Stimulated activated naive CD4-positive, alpha-beta T cell (primary cell): ENCODE data around the gene ACOT8.
"Not testable (repeated sequence)": the region's sequence is repeated elsewhere in the genome, so short reads cannot be mapped to it uniquely, and the experiment has no call there.

Experiments used
- DNase-seq, 6 experiments: peaks; one replicate each; lab custom pipeline; 2025; lab: John Stamatoyannopoulos, UW

ACOT8 gene

DNA sequence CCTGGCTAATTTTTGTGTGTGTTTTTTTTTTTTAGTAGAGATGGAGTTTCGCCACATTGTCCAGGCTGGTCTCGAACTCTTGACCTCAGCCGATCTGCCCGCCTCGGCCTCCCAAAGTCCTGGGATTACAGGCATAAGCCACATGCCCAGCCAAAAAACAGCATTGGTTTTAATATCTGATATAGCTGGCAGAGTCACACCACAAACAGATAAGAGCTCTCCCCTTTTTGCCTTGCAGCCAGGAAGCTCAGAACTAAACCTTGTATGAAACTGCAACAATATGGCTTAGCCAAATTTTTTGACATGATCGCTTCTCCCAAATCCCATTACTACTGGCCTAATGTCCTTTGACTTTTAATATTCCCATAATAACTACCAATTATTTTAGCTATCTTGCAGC lies 4.9 kb downstream of the ACOT8 start:
- no peak for DNase-seq

GRCh38 chr20:45851501-45851900 lies 5.7 kb downstream of the ACOT8 start:
- no peak for DNase-seq

- DNase-seq = no peak
Observed at GRCh38 chr20:45850926-45851325, 6.3 kb downstream of the ACOT8 start.

GRCh38 chr20:45850238-45850637 lies 7.0 kb downstream of the ACOT8 start:
- no peak for DNase-seq

- DNase-seq = no peak
Observed at GRCh38 chr20:45848969-45849582, 8.1 kb downstream of the ACOT8 start.

DNA sequence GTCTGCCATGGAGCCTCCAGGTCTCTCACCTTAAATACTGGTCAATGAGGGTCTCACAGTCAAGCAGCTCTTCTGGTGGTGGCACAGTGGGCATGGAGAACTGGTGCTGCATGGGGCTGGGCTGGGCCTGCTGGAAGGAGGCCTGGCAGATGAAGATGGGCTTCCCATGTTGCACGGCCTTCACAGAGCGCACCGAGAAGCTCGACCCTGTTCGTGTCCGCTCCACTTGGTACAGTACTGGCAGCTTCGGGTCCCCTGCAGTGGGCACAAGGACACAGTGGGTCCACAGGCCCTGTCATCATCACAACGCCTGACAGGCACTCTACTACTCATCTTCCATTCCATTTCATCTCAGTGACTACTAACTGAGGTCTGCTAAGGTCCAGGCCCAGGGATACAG lies 8.8 kb downstream of the ACOT8 start:
- no peak for DNase-seq

DNA sequence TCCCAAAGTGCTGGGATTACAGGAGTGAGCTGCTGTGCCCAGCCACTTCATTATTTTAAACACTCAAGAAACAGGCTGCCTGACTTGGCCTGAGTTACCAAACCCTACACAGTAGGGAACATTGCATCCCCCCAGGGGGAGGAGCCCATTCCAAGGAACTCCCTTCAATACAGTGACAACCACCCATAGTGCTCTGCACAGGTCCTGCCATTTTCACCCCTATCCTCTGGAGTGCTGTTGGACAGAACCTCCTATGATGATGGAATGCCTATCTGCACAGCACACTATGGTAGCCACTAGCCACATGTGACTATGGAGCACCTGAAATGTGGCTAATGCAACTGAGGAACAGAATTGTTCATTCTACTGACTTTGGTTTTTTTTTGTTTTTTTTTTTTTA lies 11.7 kb downstream of the ACOT8 start:
- no peak for DNase-seq

DNA sequence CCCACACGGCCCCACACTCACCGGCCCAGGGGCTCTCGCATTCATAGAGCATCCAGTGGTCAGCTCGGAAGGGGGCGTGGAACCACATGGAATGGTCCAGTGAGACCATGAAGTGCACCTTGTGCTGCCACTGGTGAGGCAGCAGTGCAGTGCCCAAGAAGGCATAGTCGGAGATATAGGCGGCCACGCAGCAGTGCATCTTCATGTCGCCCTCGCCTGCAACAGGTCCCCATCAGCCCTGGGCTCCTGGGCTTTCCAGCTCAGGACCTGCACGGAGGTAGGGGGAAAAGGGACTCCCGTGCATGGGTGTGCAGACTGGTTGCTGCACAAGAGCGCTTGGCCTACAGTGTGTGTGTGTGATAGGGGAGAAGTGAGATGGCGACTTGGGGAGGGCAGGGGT lies 13.7 kb downstream of the ACOT8 start:
- DNase-seq = no peak

DNA sequence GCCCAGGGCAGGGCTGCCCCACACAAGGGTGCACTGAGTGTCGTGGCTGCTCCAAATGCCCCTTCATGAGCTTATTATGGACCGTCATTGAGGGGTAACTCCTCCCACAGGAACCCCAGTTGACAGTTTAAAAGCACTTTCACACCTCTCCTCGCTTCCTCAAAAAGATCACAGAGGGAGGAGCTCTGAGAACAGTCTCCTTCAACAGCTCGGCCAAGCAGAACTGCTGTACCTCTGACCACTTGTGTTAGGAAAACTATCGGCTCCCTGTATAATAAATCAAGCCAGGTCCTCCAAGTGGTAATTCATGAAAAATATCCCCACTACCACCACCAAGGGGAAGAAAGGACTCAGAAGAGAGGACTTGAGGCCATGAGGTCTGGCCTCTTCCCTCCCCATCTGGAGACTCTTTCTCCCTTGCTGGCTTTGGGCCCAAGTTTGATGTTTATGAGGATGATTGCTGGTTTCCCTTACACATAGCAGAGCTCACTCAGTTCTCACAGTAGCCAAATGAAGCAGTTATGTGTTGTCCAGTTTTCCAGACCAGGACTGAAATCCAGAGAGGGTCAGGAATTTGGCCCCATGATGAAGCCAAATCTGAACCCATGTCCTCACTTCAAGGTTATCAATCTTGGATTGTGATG lies 14.9 kb downstream of the ACOT8 start:
- no peak for DNase-seq

DNA sequence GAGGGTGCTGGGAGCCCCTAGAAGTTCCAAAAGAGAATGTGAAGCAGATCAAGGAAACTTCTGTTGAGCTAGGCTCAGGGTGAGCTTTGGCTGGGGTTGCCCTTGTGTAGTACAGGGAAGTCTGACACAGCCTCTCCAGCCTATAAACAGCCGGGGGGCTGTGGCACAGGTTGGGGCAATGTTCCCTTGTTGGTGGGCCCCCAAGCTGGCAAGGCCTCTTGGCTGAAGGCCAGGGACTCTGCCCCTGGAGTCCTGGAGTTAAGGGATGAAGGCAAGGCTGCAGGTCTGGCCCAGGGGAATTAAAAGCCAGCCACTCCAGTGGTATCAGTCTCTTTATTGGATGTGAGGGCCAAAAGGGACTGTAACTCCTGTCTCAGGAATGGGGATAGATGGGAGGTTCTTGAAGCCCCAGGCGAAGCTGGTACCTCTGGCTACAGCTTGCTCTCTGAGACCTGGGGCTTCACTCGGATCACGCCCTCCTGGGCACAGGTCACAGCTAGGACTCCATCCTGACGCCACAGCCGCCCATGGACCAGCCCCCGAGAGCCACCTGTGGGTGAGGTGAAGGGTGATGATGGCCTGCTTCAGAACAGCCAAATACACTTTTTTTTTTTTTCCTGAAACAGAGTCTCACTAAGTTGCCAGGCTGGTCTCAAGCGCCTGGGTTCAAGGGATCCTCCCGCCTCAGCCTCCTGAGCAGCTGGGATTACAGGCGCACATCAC lies 15.6 kb downstream of the ACOT8 start:
- no peak for DNase-seq

DNA sequence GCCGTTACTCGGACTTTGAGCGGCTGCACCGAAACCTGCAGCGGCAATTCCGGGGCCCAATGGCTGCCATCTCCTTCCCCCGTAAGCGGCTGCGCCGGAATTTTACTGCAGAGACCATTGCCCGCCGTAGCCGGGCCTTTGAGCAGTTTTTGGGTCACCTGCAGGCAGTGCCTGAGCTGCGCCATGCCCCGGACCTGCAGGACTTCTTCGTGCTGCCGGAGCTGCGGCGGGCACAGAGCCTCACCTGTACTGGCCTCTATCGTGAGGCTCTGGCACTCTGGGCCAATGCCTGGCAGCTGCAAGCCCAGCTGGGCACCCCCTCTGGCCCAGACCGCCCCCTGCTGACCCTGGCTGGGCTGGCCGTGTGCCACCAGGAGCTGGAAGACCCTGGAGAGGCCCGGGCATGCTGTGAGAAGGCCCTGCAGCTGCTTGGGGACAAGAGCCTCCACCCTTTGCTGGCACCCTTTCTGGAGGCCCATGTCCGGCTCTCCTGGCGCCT lies 16.4 kb downstream of the ACOT8 start:
- DNase-seq = no peak

- DNase-seq = no peak
Observed at GRCh38 chr20:45836841-45837240, 20.4 kb downstream of the ACOT8 start.

GRCh38 chr20:45835825-45836224 lies 21.4 kb downstream of the ACOT8 start:
- no peak for DNase-seq

GRCh38 chr20:45835329-45835765 lies 21.8 kb downstream of the ACOT8 start:
- no peak for DNase-seq

DNA sequence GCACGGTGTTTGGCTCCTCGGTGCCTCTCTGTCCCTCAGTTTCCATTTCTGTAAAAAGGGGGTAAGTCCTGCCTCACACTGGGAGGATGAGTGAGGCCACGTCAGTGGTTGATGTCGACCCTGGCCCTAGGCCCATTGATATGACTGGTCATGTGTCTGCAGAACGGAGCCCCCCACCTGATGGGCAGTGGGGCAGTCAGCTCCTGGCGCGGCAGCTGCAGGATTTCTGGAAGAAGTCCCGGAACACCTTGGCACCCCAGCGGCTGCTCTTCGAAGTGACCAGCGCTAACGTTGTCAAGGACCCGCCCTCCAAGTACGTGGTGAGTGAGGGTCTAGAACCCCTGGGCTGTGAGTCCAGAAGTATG lies 22.4 kb downstream of the ACOT8 start:
- no peak for DNase-seq

GRCh38 chr20:45833883-45834796 lies 23.1 kb downstream of the ACOT8 start:
- DNase-seq = peak in 5 of 6 experiments; percentile 20 to 46 (median 40)

GRCh38 chr20:45833030-45833882 lies 23.9 kb downstream of the ACOT8 start, which contains the start of gene SNX21:
SNX21 (plus strand) TSS chr20:45833799; CDS start chr20:45833920, 121 bp downstream.
- peak in 3 of 6 experiments; percentile 25 to 46 (median 40) for DNase-seq

GRCh38 chr20:45832619-45833018 lies 24.6 kb downstream of the ACOT8 start:
- no peak for DNase-seq

- not testable (repeated sequence) for DNase-seq
Observed at GRCh38 chr20:45829673-45830106, 27.5 kb downstream of the ACOT8 start.

- no peak for DNase-seq
Observed at GRCh38 chr20:45828589-45828988, 28.6 kb downstream of the ACOT8 start.

- DNase-seq = no peak
Observed at GRCh38 chr20:45827712-45828111, 29.5 kb downstream of the ACOT8 start.
